ENCODE data around the gene LTBP4.

Gene LTBP4

GRCh38 chr19:40570313-40571004 is 30.7 kb upstream of the LTBP4 start:
- peaks cover 17% of the 10 kb centered on the region for H3K4me1 Mint-ChIP-seq
- peaks cover 11% of the 10 kb centered on the region for H3K27me3 Mint-ChIP-seq
- H3K36me3 Mint-ChIP-seq: no peaks in the 10 kb centered on the region
- H3K4me3 Mint-ChIP-seq: peak overlapping the region; percentile 84
- H3K27ac Mint-ChIP-seq: peak overlapping the region; percentile 62
- peaks cover 4% of the 10 kb centered on the region for H3K9me3 Mint-ChIP-seq

DNA sequence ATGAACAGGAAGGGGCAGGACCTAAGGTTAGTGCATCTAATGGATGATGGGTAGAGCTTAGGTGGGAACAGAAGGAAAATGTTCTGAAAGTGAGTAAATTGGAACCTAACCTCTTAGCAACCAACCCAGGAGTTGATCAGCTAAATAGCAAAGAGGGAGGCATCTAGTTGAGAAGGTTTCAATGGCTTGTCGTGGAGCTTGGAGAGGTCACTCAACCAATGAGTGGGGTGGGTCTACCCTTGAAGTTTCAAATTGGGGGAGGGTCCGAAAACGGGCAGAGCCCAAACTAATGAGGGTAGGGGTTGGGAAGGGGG is 30.2 kb upstream of the LTBP4 start:
- peaks cover 19% of the 10 kb centered on the region for H3K4me1 Mint-ChIP-seq
- peaks cover 4% of the 10 kb centered on the region for H3K9me3 Mint-ChIP-seq
- peaks cover 11% of the 10 kb centered on the region for H3K27me3 Mint-ChIP-seq
- no peaks in the 10 kb centered on the region for H3K36me3 Mint-ChIP-seq
- H3K4me3 Mint-ChIP-seq: peak overlapping the region; percentile 84
- H3K27ac Mint-ChIP-seq: peak overlapping the region; percentile 62

- Mint-ChIP-seq H3K9me3 (peaks cover 4% of the 10 kb centered on the region), H3K27ac (no peak overlapping the region), H3K4me3 (no peak overlapping the region), H3K36me3 (no peaks in the 10 kb centered on the region), H3K27me3 (peaks cover 6% of the 10 kb centered on the region), H3K4me1 (peaks cover 20% of the 10 kb centered on the region)
Observed at GRCh38 chr19:40571831-40572495, 29.2 kb upstream of the LTBP4 start.

DNA sequence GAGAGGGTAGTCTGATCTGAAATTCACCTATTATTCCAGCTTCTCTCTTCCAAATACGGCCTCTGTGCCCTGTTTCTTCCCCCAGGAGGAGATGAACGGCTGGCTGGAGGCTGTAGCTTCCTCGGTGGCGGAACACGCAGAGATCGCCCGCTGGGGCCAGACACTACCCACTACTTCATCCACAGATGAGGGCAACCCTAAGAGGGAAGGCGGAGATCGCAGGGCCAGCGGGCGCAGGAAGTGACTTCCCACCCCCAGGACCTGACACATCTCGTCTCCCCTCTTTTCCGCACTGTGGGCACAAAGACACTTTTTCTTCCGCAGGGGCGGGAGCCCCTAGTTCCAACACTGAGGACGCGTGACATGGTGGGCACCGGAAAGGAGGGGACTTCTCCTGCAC is 25.8 kb upstream of the LTBP4 start:
- H3K27ac Mint-ChIP-seq: peak overlapping the region; percentile 18

DNA sequence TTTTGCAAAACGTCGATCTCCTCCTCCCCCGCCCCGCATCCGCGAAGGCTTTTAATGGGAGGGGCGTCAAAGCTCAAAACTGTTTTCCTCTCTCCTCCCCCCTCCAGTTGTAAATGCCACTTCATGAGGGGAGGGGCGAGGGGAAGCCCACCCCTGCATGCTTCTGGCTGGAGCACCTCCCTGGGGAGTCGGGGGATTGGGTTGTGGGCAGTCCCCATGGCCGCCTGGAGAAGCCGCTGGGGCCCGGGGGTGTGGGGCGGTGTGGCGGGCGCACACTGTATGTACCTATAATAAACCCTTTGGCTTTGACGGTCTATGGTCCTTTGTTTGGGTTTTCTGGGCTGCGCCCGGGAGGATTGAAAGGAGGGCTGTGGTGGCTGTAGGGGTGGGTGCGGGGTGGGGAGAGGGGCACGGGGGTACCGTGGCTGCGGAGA is 25.0 kb upstream of the LTBP4 start:
- peaks cover 7% of the 10 kb centered on the region for H3K36me3 Mint-ChIP-seq
- H3K4me1 Mint-ChIP-seq: peaks cover 18% of the 10 kb centered on the region
- H3K4me3 Mint-ChIP-seq: peak overlapping the region; percentile 87
- H3K9me3 Mint-ChIP-seq: no peaks in the 10 kb centered on the region
- H3K27ac Mint-ChIP-seq: peak overlapping the region; percentile 72
- no peaks in the 10 kb centered on the region for H3K27me3 Mint-ChIP-seq

More for the DNA sequence above, 25.8 kb upstream of the LTBP4 start:
- H3K36me3 Mint-ChIP-seq: peaks cover 5% of the 10 kb centered on the region
- H3K9me3 Mint-ChIP-seq: peaks cover 4% of the 10 kb centered on the region
- peak overlapping the region; percentile 55 for H3K4me3 Mint-ChIP-seq
- no peaks in the 10 kb centered on the region for H3K27me3 Mint-ChIP-seq
- peaks cover 24% of the 10 kb centered on the region for H3K4me1 Mint-ChIP-seq

DNA sequence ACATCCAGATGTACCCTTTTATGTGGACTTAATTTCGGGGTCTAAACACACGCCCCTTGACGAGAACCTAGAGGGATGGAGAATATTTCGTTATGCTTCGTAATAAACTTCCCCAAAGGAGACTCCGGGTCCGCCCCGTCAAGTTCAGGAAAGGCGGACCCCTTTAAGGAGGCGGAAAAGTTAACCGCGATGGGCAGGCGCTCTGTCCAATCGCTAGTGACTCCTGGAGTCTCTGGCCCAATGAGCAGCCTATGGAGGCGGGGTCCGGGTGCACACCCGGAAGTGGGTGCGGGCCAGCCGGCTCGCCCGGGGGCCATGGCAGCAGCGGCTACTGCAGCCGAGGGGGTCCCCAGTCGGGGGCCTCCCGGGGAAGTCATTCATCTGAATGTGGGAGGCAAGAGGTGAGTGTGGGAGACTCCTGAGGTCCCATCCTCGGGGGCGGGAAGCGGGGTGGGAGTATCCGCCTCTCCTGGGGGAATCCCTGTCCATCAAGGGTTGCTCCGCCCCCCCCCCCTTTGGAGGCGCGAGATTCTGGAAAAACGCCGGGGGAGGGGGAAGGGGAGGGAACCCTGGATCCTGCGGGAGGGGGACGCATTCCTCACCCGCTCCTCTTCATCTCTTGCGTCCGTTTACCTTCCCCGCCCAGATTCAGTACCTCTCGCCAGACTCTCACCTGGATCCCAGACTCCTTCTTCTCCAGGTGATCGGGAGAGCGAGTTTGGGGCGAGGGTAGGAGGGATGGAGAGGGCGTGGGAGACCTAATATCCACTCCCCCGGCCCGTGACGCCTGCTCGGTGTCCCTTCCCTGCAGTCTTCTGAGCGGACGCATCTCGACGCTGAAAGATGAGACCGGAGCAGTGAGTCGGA is 24.4 kb upstream of the LTBP4 start, which contains the start of gene SHKBP1:
Gene SHKBP1, plus strand, starts transcription at position 289 of the 867 bp plus-strand sequence. Its CDS starts 27 bp downstream, at position 316.
- H3K36me3 Mint-ChIP-seq: peaks cover 7% of the 10 kb centered on the region
- H3K27me3 Mint-ChIP-seq: no peaks in the 10 kb centered on the region
- no peaks in the 10 kb centered on the region for H3K9me3 Mint-ChIP-seq
- H3K4me3 Mint-ChIP-seq: peak within 1 kb of the TSS; percentile 87
- H3K4me1 Mint-ChIP-seq: peaks cover 18% of the 10 kb centered on the region
- peak within 1 kb of the TSS; percentile 72 for H3K27ac Mint-ChIP-seq

DNA sequence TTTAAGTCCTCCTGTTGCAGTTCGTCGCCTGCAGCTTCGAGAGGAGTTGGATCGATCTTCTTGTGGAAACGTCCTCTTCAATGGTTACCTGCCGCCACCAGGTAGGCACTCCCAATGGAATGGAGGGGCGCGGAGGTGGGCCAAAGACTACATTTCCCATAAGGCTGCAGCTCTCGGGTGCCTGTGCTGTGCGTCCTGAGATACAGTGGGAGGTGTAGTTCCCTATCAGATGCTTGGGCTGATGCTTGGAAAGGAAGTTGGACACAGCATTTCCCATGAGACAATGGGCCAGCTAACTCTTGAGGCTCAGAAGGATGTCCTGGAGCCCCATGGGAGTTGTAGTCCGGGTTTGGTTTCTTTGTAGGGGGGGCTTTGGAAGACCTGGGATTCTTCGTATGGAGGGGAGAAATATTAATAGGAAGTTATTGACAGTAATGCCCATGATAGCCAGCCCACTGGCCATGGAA is 22.7 kb upstream of the LTBP4 start:
- peak overlapping the region; percentile 30 for H3K27ac Mint-ChIP-seq
- H3K36me3 Mint-ChIP-seq: peaks cover 7% of the 10 kb centered on the region
- peaks cover 18% of the 10 kb centered on the region for H3K4me1 Mint-ChIP-seq
- no peaks in the 10 kb centered on the region for H3K9me3 Mint-ChIP-seq
- H3K4me3 Mint-ChIP-seq: peak overlapping the region; percentile 87
- no peaks in the 10 kb centered on the region for H3K27me3 Mint-ChIP-seq

DNA sequence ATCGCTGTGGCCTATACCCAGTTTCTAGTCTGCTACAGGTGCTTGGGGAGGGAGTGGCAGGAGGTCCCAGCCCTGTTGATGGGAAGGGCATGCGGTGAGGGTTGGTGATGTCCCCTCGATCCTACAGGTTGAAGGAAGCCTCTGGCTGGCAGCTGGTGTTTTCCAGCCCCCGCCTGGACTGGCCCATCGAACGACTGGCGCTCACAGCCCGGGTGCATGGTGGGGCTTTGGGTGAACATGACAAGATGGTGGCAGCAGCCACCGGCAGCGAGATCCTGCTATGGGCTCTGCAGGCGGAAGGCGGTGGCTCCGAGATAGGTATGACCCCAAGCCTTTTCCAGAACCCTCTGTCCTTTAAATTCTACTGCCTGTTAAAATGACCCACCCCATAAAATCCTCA is 20.6 kb upstream of the LTBP4 start:
- Mint-ChIP-seq H3K27me3 (no peaks in the 10 kb centered on the region), H3K4me3 (no peak overlapping the region), H3K4me1 (peaks cover 18% of the 10 kb centered on the region), H3K36me3 (peaks cover 10% of the 10 kb centered on the region), H3K27ac (no peak overlapping the region), H3K9me3 (no peaks in the 10 kb centered on the region)

GRCh38 chr19:40581531-40581930 is 19.6 kb upstream of the LTBP4 start:
- no peak overlapping the region for H3K4me3 Mint-ChIP-seq
- H3K27me3 Mint-ChIP-seq: no peaks in the 10 kb centered on the region
- no peaks in the 10 kb centered on the region for H3K9me3 Mint-ChIP-seq
- peaks cover 12% of the 10 kb centered on the region for H3K36me3 Mint-ChIP-seq
- no peak overlapping the region for H3K27ac Mint-ChIP-seq
- peaks cover 22% of the 10 kb centered on the region for H3K4me1 Mint-ChIP-seq

DNA sequence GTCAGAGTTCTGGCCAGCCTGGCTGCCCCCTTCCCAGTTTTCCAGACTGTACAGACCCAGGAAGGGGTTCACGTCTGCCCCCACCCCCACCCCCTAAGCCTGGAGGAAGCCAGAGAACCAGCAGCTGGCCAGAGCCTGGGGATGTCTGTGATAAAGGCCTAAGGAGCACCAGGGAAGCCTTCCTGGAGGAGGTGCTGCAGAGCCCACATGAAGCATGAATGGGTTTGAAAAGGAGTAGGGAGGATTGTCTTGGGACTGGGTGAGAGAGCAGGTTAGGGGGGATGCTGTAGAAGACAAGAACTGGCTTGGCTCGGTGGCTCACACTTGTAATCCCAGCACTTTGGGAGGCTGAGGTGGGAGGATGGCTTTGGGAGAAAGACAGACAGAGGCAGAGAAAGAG is 18.7 kb upstream of the LTBP4 start:
- Mint-ChIP-seq H3K4me1 (peaks cover 21% of the 10 kb centered on the region), H3K27me3 (no peaks in the 10 kb centered on the region), H3K4me3 (no peak overlapping the region), H3K9me3 (no peaks in the 10 kb centered on the region), H3K27ac (peak overlapping the region; percentile 0), H3K36me3 (peaks cover 16% of the 10 kb centered on the region)

DNA sequence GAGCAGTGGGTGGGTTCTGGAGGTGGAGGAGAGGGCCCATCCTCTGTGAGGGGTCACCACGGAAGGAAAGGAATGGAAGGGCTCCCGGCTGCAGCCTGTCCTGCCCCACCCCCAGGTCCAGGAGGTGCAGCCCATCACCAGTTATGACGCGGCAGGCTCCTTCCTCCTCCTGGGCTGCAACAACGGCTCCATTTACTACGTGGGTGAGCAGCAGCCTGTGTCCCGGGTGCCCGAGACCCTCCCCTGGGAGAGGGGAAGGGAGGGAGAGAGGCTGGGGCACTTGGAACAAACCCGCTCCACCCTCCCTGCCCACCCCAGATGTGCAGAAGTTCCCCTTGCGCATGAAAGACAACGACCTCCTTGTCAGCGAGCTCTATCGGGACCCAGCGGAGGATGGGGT is 17.9 kb upstream of the LTBP4 start:
- H3K36me3 Mint-ChIP-seq: peaks cover 15% of the 10 kb centered on the region
- no peaks in the 10 kb centered on the region for H3K9me3 Mint-ChIP-seq
- H3K27me3 Mint-ChIP-seq: no peaks in the 10 kb centered on the region
- H3K27ac Mint-ChIP-seq: no peak overlapping the region
- peaks cover 13% of the 10 kb centered on the region for H3K4me1 Mint-ChIP-seq
- H3K4me3 Mint-ChIP-seq: no peak overlapping the region

GRCh38 chr19:40584007-40584406 is 17.2 kb upstream of the LTBP4 start:
- H3K36me3 Mint-ChIP-seq: peaks cover 13% of the 10 kb centered on the region
- no peaks in the 10 kb centered on the region for H3K9me3 Mint-ChIP-seq
- H3K4me3 Mint-ChIP-seq: no peak overlapping the region
- H3K27me3 Mint-ChIP-seq: no peaks in the 10 kb centered on the region
- H3K27ac Mint-ChIP-seq: no peak overlapping the region
- peaks cover 8% of the 10 kb centered on the region for H3K4me1 Mint-ChIP-seq

GRCh38 chr19:40585241-40585981 is 15.8 kb upstream of the LTBP4 start:
- Mint-ChIP-seq H3K36me3 (peaks cover 13% of the 10 kb centered on the region), H3K4me3 (no peak overlapping the region), H3K27me3 (no peaks in the 10 kb centered on the region), H3K4me1 (peaks cover 8% of the 10 kb centered on the region), H3K9me3 (no peaks in the 10 kb centered on the region), H3K27ac (peak overlapping the region; percentile 66)

DNA sequence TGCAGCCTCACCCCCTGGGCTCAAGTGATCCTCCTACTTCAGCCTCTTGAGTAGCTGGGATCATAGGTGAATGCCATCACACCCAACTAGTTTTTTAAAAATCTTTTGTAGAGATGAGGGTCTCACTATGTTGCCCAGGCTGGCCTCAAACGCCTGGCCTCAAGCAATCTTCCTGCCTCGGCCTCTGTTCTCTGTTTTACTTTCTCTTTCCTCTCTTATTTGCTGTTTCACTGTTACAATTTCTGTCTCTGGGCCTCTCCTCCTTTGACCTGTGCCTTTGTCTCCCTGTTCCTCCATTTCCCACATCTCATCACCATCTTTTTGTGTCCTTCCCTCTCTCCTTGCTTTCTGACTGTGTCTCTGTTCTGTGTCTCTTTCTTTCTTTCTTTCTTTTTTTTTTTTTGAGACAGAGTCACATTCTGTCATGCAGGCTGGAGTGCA is 15.2 kb upstream of the LTBP4 start:
- Mint-ChIP-seq H3K4me3 (no peak overlapping the region), H3K36me3 (peaks cover 11% of the 10 kb centered on the region)

GRCh38 chr19:40586611-40587010 is 14.6 kb upstream of the LTBP4 start:
- Mint-ChIP-seq H3K4me1 (peaks cover 8% of the 10 kb centered on the region), H3K4me3 (no peak overlapping the region), H3K27ac (no peak overlapping the region), H3K36me3 (peaks cover 10% of the 10 kb centered on the region), H3K27me3 (no peaks in the 10 kb centered on the region), H3K9me3 (no peaks in the 10 kb centered on the region)

More for the DNA sequence above, 15.2 kb upstream of the LTBP4 start:
- Mint-ChIP-seq H3K27me3 (no peaks in the 10 kb centered on the region), H3K9me3 (no peaks in the 10 kb centered on the region), H3K27ac (peak overlapping the region; percentile 66), H3K4me1 (peaks cover 8% of the 10 kb centered on the region)
